Measurements from ENCODE around the gene EXOSC3.

The EXOSC3 gene

DNA sequence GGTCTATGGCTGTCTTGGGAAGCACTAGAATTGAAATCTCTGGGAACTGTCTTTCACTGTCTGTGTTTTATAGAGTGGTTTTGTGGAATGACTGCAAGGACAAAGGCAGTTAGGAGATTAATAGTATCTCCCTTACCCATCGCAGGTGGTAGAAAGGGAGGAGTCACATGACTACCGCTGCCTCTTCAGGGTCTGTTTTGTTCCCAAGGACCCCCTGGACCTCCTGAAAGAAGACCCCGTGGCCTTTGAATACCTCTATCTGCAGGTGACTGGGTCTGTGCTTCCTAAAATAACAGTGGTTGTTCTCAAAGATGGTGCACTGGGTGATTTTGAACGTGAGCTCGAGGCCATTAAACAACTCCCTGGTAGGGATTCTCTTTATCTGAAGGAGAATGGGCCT lies 54.0 kb downstream of the EXOSC3 start:
- no peak for DNase-seq

DNA sequence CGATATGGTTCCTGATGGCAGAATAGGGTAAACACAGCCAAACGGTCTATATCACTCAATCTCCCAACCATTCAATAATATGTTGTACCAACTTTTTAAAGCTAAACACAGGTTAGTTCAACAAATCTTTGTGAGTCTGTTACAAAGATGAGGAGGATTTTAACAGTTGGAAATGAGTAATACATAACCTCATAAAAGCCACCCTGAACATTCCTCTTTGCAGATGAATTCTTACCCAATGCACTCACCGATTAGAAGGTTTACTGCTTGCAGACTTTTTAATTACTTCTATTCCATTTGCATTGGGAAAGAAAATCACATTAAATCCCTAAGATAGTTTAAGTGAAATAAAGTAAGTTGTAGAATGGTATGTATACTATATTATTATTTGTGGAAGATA lies 54.6 kb downstream of the EXOSC3 start:
- DNase-seq: no peak
